SK-N-SH (cell line): ENCODE data around the gene C19orf73.
A peak's percentile ranks its signal among the peaks of the same experiment; 100 is the strongest.

Experiments
- MXI1 ChIP-seq: IDR thresholded peaks from 2 replicates; pipeline ENCODE4 v1.6.1; 2012; ENCODE audit warnings: mild to moderate bottlenecking, low read depth, low read length, improper control_type of control experiment
- NFIC ChIP-seq: IDR thresholded peaks from 2 replicates; pipeline ENCODE4 v1.4.0; 2012; ENCODE audit warnings: borderline replicate concordance
- NRF1 ChIP-seq: IDR thresholded peaks from 2 replicates; pipeline ENCODE4 v1.6.1; 2012; ENCODE audit warnings: low read depth, mild to moderate bottlenecking, low read length
- POLR2AphosphoS5 ChIP-seq: IDR thresholded peaks from 2 replicates; pipeline ENCODE4 v1.6.1; 2012; ENCODE audit warnings: low read depth, low read length
- REST ChIP-seq: IDR thresholded peaks from 2 replicates; pipeline ENCODE4 v1.6.1; 2012; ENCODE audit warnings: mild to moderate bottlenecking, low read depth, low read length, moderate library complexity
- RFX5 ChIP-seq: IDR thresholded peaks from 2 replicates; pipeline ENCODE4 v1.6.1; 2012; ENCODE audit warnings: mild to moderate bottlenecking, improper control_type of control experiment, low read length
- SIN3A ChIP-seq: IDR thresholded peaks from 2 replicates; pipeline ENCODE4 v1.6.1; 2012; ENCODE audit warnings: low read depth, mild to moderate bottlenecking, low read length, moderate library complexity, borderline replicate concordance
- SMC3 ChIP-seq: IDR thresholded peaks from 2 replicates; pipeline ENCODE4 v1.6.1; 2012; ENCODE audit warnings: low read depth, low read length, improper control_type of control experiment
- USF1 ChIP-seq: IDR thresholded peaks from 2 replicates; pipeline ENCODE4 v1.4.0; 2012; ENCODE audit warnings: low read depth, borderline replicate concordance
- YY1 ChIP-seq: IDR thresholded peaks from 2 replicates; pipeline ENCODE4 v1.4.0; 2012; ENCODE audit warnings: low read depth, mild to moderate bottlenecking
- TF ChIP-seq, protein P1 (sequence below): IDR thresholded peaks from 2 replicates; pipeline ENCODE4 v1.4.0; 2012; ENCODE audit warnings: low read depth, borderline replicate concordance
- TF ChIP-seq, protein P2 (sequence below): fragments of 150-350 bp; IDR thresholded peaks from 2 replicates; pipeline ENCODE4 v1.6.1; 2017; ENCODE audit warnings: antibody characterized with exemption, low read length, low read depth, borderline replicate concordance
- TF ChIP-seq, protein P3 (sequence below): fragments of 200-600 bp; sonication (generic); IDR thresholded peaks from 2 replicates; pipeline ENCODE4 v1.6.1; 2017; ENCODE audit warnings: antibody characterized with exemption, mild to moderate bottlenecking, moderate library complexity

GRCh38 chr19:49145573-49146407 lies 26.8 kb upstream of the C19orf73 start:
- TF ChIP-seq SMC3 (peak; percentile 71), MXI1 (peak; percentile 78), RFX5 (no peak), POLR2AphosphoS5 (no peak), YY1 (no peak), NFIC (no peak), SIN3A (no peak), REST (no peak), USF1 (no peak), NRF1 (no peak)
- TF ChIP-seq, protein P1, sequence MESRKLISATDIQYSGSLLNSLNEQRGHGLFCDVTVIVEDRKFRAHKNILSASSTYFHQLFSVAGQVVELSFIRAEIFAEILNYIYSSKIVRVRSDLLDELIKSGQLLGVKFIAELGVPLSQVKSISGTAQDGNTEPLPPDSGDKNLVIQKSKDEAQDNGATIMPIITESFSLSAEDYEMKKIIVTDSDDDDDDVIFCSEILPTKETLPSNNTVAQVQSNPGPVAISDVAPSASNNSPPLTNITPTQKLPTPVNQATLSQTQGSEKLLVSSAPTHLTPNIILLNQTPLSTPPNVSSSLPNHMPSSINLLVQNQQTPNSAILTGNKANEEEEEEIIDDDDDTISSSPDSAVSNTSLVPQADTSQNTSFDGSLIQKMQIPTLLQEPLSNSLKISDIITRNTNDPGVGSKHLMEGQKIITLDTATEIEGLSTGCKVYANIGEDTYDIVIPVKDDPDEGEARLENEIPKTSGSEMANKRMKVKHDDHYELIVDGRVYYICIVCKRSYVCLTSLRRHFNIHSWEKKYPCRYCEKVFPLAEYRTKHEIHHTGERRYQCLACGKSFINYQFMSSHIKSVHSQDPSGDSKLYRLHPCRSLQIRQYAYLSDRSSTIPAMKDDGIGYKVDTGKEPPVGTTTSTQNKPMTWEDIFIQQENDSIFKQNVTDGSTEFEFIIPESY: no peak
- TF ChIP-seq, protein P2, sequence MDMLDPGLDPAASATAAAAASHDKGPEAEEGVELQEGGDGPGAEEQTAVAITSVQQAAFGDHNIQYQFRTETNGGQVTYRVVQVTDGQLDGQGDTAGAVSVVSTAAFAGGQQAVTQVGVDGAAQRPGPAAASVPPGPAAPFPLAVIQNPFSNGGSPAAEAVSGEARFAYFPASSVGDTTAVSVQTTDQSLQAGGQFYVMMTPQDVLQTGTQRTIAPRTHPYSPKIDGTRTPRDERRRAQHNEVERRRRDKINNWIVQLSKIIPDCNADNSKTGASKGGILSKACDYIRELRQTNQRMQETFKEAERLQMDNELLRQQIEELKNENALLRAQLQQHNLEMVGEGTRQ: no peak
- TF ChIP-seq, protein P3, sequence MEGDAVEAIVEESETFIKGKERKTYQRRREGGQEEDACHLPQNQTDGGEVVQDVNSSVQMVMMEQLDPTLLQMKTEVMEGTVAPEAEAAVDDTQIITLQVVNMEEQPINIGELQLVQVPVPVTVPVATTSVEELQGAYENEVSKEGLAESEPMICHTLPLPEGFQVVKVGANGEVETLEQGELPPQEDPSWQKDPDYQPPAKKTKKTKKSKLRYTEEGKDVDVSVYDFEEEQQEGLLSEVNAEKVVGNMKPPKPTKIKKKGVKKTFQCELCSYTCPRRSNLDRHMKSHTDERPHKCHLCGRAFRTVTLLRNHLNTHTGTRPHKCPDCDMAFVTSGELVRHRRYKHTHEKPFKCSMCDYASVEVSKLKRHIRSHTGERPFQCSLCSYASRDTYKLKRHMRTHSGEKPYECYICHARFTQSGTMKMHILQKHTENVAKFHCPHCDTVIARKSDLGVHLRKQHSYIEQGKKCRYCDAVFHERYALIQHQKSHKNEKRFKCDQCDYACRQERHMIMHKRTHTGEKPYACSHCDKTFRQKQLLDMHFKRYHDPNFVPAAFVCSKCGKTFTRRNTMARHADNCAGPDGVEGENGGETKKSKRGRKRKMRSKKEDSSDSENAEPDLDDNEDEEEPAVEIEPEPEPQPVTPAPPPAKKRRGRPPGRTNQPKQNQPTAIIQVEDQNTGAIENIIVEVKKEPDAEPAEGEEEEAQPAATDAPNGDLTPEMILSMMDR: peak; percentile 85
